ENCODE measurements around the gene APOBEC3C. TPM values are rescaled to one million over a fixed set of nuclear protein-coding genes. Genes with fewer than 3 reads are reported as not detected.
A peak's percentile ranks its signal among the peaks of the same experiment; 100 is the strongest.
"Not testable (repeated sequence)": the region's sequence is repeated elsewhere in the genome, so short reads cannot be mapped to it uniquely, and the experiment has no call there.

APOBEC3C gene
- total RNA-seq, 2 experiments from 2014 or later = 13.9 to 14.8 TPM

DNA sequence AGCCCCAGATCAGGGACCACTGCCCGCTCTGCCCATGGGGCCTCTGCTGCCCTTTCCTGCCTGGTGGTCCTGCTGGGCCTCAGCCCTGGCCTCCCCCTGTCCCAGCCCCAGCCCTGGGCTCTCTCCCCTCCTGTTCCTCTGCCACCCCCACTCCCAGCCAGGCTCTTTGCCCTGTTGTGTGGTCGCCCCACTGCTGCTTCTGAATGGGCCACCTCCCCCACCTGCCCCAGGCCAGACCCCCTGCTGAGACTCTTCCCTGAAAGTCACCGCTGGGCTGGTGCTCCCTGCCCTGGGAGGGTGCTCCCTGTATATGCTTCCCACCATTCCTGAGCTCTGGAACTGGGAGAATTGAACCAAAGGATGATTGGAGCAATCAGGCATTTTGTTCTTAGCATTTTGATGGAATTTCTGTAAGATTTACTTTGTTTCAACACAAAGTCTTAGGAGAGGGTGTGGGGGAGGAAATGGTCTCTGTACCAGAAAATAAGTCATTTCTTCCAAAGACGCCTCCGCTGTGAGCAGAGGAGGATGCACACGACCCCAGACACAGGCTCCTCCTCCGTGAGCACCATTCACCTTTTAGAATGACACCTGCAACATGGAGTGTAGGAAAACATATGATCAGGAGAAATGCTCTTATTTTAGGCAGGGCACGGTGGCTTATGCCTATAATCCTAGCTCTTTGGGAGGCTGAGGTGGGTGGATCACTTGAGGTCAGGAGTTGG lies 26.7 kb upstream of the APOBEC3C start:
- no peaks in the 10 kb centered on the region for H3K36me3 Mint-ChIP-seq (ENCODE audit: low read depth)
- ChIA-PET POLR2A (no interaction called here), CTCF (no interaction called here)
- Histone ChIP-seq H3K9me3 (ENCODE audit: control insufficient read depth in 1 of 2, insufficient read depth in 1 of 2, low read length in 2 of 2) (peaks cover 0 to 18% of the 10 kb centered on the region in 2 experiments), H3K27ac (ENCODE audit: low read depth in 1 of 2, low read length in 2 of 2) (no peak overlapping the region), H3K27me3 (ENCODE audit: control insufficient read depth in 1 of 2, insufficient read depth in 2 of 2, low read length in 2 of 2) (no peaks in the 10 kb centered on the region), H3K4me1 (ENCODE audit: insufficient read depth, low read length) (peaks cover 76% of the 10 kb centered on the region), H3K4me3 (ENCODE audit: low read length) (no peak overlapping the region), H3K36me3 (ENCODE audit: insufficient read depth, low read length) (no peaks in the 10 kb centered on the region)
- TF ChIP-seq CTCF (IDR thresholded peaks at IDR 0.05) = no peak
- no peak overlapping the region for H3K4me3 Mint-ChIP-seq
- ATAC-seq (ENCODE audit: poor library complexity) (no peak), DNase-seq (no peak)
- peaks cover 27% of the 10 kb centered on the region for H3K4me1 Mint-ChIP-seq (ENCODE audit: low read depth)
- peak overlapping the region; percentile 33 for H3K27ac Mint-ChIP-seq
- intact Hi-C loops (cut with DNase I, micrococcal nuclease) = no loop called here
- no peaks in the 10 kb centered on the region for H3K27me3 Mint-ChIP-seq
- H3K9me3 Mint-ChIP-seq = no peaks in the 10 kb centered on the region

GRCh38 chr22:38989466-38989865 lies 24.6 kb upstream of the APOBEC3C start:
- H3K27ac ChIP-seq (ENCODE audit: low read depth in 1 of 2, low read length in 2 of 2) = no peak overlapping the region
- H3K4me3 Mint-ChIP-seq = no peak overlapping the region
- H3K27me3 Mint-ChIP-seq = no peaks in the 10 kb centered on the region
- no peaks in the 10 kb centered on the region for H3K9me3 Mint-ChIP-seq
- DNase-seq (peak in 5 of 14 experiments; percentile 25 to 60 (median 50)), ATAC-seq (ENCODE audit: poor library complexity) (no peak)
- intact Hi-C loops (cut with DNase I, micrococcal nuclease) = no loop called here
- H3K36me3 Mint-ChIP-seq (ENCODE audit: low read depth) = no peaks in the 10 kb centered on the region
- H3K27me3 ChIP-seq (ENCODE audit: control insufficient read depth in 1 of 2, insufficient read depth in 2 of 2, low read length in 2 of 2) = no peaks in the 10 kb centered on the region
- ChIA-PET CTCF (no interaction called here), POLR2A (no interaction called here)
- H3K27ac Mint-ChIP-seq = no peak overlapping the region
- no peak overlapping the region for H3K4me3 ChIP-seq (ENCODE audit: low read length)
- H3K4me1 ChIP-seq (ENCODE audit: insufficient read depth, low read length) = peaks cover 61% of the 10 kb centered on the region
- no peak for TF ChIP-seq CTCF (IDR thresholded peaks at IDR 0.05)
- peaks cover 21% of the 10 kb centered on the region for H3K4me1 Mint-ChIP-seq (ENCODE audit: low read depth)
- no peaks in the 10 kb centered on the region for H3K9me3 ChIP-seq (ENCODE audit: control insufficient read depth in 1 of 2, insufficient read depth in 1 of 2, low read length in 2 of 2)
- H3K36me3 ChIP-seq (ENCODE audit: insufficient read depth, low read length) = no peaks in the 10 kb centered on the region

DNA sequence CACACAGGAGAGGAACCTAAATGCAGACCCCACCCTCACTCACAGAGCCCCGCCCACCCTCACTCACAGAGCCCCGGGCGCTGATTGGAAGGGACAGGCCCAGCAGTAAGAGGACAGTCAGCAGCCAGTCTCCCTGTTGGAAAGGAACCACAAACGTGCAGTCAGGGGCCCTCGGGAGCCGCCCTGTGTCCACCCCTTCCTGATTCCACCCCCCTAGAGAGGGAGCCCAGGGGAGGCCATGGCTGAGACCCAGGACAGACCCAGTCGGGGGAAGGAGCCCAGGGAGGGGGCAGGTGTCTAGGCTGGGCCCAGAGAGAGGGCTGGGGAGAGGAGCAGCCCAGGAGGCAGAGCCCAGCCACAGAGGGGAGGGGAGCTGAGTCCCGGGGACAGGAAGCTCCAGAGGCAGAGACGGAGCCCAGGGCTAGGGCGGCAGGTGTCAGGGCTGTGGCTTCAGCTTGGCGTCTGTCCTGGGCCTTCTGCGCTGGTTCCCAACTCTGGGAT lies 21.1 kb upstream of the APOBEC3C start:
- H3K27ac ChIP-seq (ENCODE audit: low read depth in 1 of 2, low read length in 2 of 2); POLR2A ChIA-PET; H3K27me3 Mint-ChIP-seq; H3K27ac Mint-ChIP-seq; H3K27me3 ChIP-seq (ENCODE audit: control insufficient read depth in 1 of 2, insufficient read depth in 2 of 2, low read length in 2 of 2); H3K9me3 Mint-ChIP-seq; CTCF ChIA-PET; H3K36me3 ChIP-seq (ENCODE audit: insufficient read depth, low read length); DNase-seq; H3K36me3 Mint-ChIP-seq (ENCODE audit: low read depth); H3K4me3 ChIP-seq (ENCODE audit: low read length); H3K9me3 ChIP-seq (ENCODE audit: control insufficient read depth in 1 of 2, insufficient read depth in 1 of 2, low read length in 2 of 2); H3K4me3 Mint-ChIP-seq; intact Hi-C loops (cut with DNase I, micrococcal nuclease); H3K4me1 Mint-ChIP-seq (ENCODE audit: low read depth): not testable (repeated sequence)
- peak; percentile 44 for ATAC-seq (ENCODE audit: poor library complexity)
- peaks cover 27% of the 10 kb centered on the region for H3K4me1 ChIP-seq (ENCODE audit: insufficient read depth, low read length)

DNA sequence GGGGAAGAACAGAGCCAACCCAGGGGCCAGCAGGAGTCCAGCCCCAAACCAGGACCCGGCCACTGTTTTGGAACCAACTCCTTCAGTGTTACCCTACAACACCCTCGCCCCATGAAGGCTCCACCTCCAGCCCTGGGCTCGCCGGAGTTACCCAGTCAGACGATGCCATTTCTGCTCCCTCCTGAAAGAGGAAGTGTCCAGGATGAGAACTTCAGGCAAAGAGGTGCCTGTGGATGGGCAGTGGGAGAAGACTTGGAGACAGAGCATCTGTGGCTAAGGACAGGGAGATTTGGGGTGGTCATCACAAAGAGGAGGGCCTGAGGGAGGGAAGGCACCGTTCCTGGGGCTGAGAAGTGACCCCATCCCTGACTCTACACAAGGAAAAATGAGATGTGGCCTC lies 18.0 kb upstream of the APOBEC3C start:
- Histone ChIP-seq H3K4me3 (ENCODE audit: low read length) (no peak overlapping the region), H3K9me3 (ENCODE audit: control insufficient read depth in 1 of 2, insufficient read depth in 1 of 2, low read length in 2 of 2) (peaks cover 0 to 5% of the 10 kb centered on the region in 2 experiments), H3K4me1 (ENCODE audit: insufficient read depth, low read length) (peaks cover 4% of the 10 kb centered on the region), H3K36me3 (ENCODE audit: insufficient read depth, low read length) (no peaks in the 10 kb centered on the region), H3K27me3 (ENCODE audit: control insufficient read depth in 1 of 2, insufficient read depth in 2 of 2, low read length in 2 of 2) (peaks cover 0 to 4% of the 10 kb centered on the region in 2 experiments), H3K27ac (ENCODE audit: low read depth in 1 of 2, low read length in 2 of 2) (no peak overlapping the region)
- Mint-ChIP-seq H3K4me3 (no peak overlapping the region), H3K27me3 (no peaks in the 10 kb centered on the region), H3K36me3 (ENCODE audit: low read depth) (no peaks in the 10 kb centered on the region), H3K27ac (no peak overlapping the region), H3K4me1 (ENCODE audit: low read depth) (no peaks in the 10 kb centered on the region), H3K9me3 (no peaks in the 10 kb centered on the region)
- TF ChIP-seq CTCF (IDR thresholded peaks at IDR 0.05) = no peak
- ATAC-seq (ENCODE audit: poor library complexity) = no peak
- ChIA-PET POLR2A (no interaction called here), CTCF (no interaction called here)
- intact Hi-C loops (cut with DNase I, micrococcal nuclease) = no loop called here
- no peak for DNase-seq
